Muscle of leg (tissue), 11 donors: ENCODE results near the gene LMBR1L. TPM values are rescaled to one million over a fixed set of nuclear protein-coding genes. Genes with fewer than 3 reads are reported as not detected.

Experiments used
- DNase-seq: peaks from one replicate; pipeline ENCODE4 v3.0.0; 2013
- H3K27ac ChIP-seq: one replicate; pipeline ENCODE4 v1.5.1; 2013; ENCODE audit warnings: mild to moderate bottlenecking, low read length, control low read depth
- H3K27me3 ChIP-seq: one replicate; pipeline ENCODE4 v1.6.1; 2013; ENCODE audit warnings: low read length; ENCODE audit not compliant: control insufficient read depth, insufficient read depth
- H3K36me3 ChIP-seq: one replicate; pipeline ENCODE4 v1.6.1; 2013; ENCODE audit warnings: low read length; ENCODE audit not compliant: control insufficient read depth, insufficient read depth
- H3K4me1 ChIP-seq: one replicate; pipeline ENCODE4 v1.6.1; 2013; ENCODE audit warnings: low read length; ENCODE audit not compliant: control insufficient read depth, insufficient read depth
- H3K4me3 ChIP-seq: one replicate; pipeline ENCODE4 v1.5.1; 2013; ENCODE audit warnings: low read length, control low read depth
- H3K9me3 ChIP-seq: replicated peaks from 2 replicates; pipeline ENCODE4 v1.6.1; 2013; ENCODE audit warnings: low read depth, low read length; ENCODE audit not compliant: control insufficient read depth
- WGBS: methylation state at CpG from one replicate; pipeline ENCODE4 v1.1.5; 2013; ENCODE audit warnings: missing lambda C conversion rate; ENCODE audit not compliant: insufficient coverage; 5-methylcytosine and 5-hydroxymethylcytosine counted together
- polyA plus RNA-seq, 8 donors: library from polyadenylated mRNA; unstranded; fragments of 120-200 nt; gene quantifications; one replicate each; pipeline versions ENCODE4 v1.2.1 to v1.2.3, GENCODE V29; 2013; ENCODE audit warnings: inconsistent platforms in 1 of 8, low replicate concordance in 1 of 8; ENCODE audit not compliant: insufficient read length in 8 of 8, insufficient read depth in 1 of 8
- total RNA-seq: library from RNA; stranded (reverse); fragments of 120-200 nt; gene quantifications from one replicate; pipeline ENCODE4 v1.2.4, GENCODE V29; 2013

Gene LMBR1L
- total and polyA plus RNA-seq, 9 donors, result 30.2 to 53.1 (median 39.3) TPM

DNA sequence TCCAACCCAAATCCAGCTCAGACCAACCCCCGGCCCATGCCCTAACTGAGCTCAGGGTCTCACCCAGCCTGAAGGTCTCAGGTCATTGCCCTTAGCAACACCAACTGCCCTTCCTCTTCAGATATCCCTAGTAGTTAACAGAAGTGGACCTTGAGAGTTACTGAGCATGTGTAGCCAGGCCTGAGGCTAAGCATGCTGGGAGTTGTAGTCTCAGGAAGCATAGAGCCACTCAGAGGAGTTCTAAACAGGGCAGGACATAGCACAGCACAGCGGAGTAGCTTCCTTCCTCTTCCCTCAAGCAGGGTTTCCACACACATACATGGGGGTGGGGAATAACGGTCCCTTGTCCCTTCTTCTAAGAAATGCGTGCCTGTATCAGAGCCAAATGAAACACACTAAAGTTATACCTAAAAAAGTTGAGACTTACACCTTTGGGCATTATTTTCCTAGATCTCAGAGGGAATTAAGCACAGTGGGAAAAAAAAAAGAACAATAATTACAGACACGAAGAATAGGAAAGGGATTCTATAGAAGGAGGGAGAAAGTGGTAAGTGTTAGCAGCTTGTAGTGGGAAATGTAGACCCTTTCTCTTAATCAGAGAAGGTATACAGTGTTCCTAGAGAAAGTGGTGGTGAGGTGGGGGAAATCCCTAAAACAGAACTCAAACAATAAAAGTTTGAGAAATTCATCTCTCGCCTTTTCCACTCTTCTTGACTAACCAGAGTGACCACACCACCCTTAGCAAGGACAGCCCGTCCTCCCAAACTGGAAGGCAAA is 54.5 kb downstream of the LMBR1L start:
- H3K9me3 ChIP-seq, result no peaks in the 10 kb centered on the region
- DNase-seq, result peak; percentile 89
- no peaks in the 10 kb centered on the region for H3K27me3 ChIP-seq
- whole genome bisulfite sequencing, result no CpG with 5 or more reads among the region's 7 CpGs
- H3K4me1 ChIP-seq, result peaks cover 36% of the 10 kb centered on the region
- H3K27ac ChIP-seq, result peak overlapping the region; percentile 51
- peaks cover 55% of the 10 kb centered on the region for H3K36me3 ChIP-seq
- H3K4me3 ChIP-seq, result no peak overlapping the region

- no peaks in the 10 kb centered on the region for H3K27me3 ChIP-seq
- DNase-seq, result no peak
- peaks cover 34% of the 10 kb centered on the region for H3K4me1 ChIP-seq
- H3K27ac ChIP-seq, result no peak overlapping the region
- 96% methylated on average over 3 of the region's 4 CpGs for WGBS
- no peaks in the 10 kb centered on the region for H3K9me3 ChIP-seq
- H3K36me3 ChIP-seq, result peaks cover 66% of the 10 kb centered on the region
- no peak overlapping the region for H3K4me3 ChIP-seq
Observed at GRCh38 chr12:49055092-49055491, 55.6 kb downstream of the LMBR1L start.

- Histone ChIP-seq H3K9me3 (no peaks in the 10 kb centered on the region), H3K4me3 (no peak overlapping the region), H3K36me3 (peaks cover 71% of the 10 kb centered on the region), H3K4me1 (peaks cover 34% of the 10 kb centered on the region), H3K27me3 (no peaks in the 10 kb centered on the region), H3K27ac (no peak overlapping the region)
- DNase-seq, result no peak
- 95% methylated on average over 7 of the region's 10 CpGs for WGBS
Observed at GRCh38 chr12:49054524-49054923, 56.1 kb downstream of the LMBR1L start.

DNA sequence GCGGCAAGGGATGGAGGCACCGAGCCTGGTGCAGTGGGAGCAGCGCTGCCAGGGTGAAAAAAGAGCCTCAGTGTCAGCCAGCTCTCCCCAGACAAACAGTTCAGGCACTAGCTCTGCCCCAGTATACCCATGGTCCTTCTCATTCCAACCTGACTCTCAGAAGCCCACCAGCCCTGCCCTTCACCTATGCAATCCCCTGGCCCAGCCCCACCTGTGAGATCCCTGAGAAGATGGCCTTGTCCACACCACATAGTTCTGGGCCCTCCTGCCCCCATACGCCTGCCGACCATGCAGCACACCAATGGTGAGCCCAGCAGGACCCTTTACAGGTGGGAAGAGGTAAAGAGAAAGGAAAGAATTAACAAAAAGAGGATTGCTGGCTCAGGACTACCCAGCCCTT is 56.6 kb downstream of the LMBR1L start:
- peaks cover 34% of the 10 kb centered on the region for H3K4me1 ChIP-seq
- WGBS, result 95% methylated on average over 3 of the region's 5 CpGs
- no peaks in the 10 kb centered on the region for H3K9me3 ChIP-seq
- no peak for DNase-seq
- H3K27me3 ChIP-seq, result no peaks in the 10 kb centered on the region
- H3K4me3 ChIP-seq, result no peak overlapping the region
- peaks cover 76% of the 10 kb centered on the region for H3K36me3 ChIP-seq
- no peak overlapping the region for H3K27ac ChIP-seq

- Histone ChIP-seq H3K9me3 (no peaks in the 10 kb centered on the region), H3K36me3 (peaks cover 88% of the 10 kb centered on the region), H3K27me3 (no peaks in the 10 kb centered on the region), H3K27ac (no peak overlapping the region), H3K4me1 (peaks cover 21% of the 10 kb centered on the region), H3K4me3 (no peak overlapping the region)
- DNase-seq, result no peak
- 83% methylated on average over 12 of the region's 16 CpGs for WGBS
Observed at GRCh38 chr12:49052451-49053208, 58.0 kb downstream of the LMBR1L start.

DNA sequence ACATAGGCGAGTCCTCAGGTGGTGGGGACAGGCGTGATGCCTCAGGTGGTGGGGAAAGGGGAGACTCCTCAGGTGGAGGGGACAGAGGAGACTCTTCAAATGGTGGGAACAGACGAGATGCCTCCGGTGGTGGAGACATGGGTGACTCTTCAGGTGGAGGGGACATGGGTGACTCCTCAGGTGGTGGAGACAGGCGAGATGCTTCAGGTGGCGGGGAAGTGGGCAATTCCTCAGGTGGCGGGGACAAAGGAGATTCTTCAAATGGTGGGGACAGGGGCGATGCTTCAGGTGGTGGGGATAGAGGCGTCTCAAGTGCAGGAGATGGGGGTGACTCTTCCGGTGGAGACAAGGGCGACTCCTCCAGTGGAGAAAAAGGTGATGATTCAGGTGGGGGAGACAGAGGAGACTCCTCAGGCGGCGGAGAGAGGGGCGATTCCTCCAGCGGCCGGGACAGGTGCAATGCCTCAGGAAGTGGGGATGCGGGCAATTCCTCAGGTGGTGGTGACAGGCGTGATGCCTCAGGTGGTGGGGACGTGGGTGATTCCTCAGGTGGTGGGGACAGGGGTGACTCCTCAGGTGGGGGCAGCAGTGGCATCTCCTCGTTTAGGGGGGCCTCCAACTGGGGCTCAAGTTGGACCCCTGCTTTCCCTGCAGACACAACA is 58.7 kb downstream of the LMBR1L start:
- no peaks in the 10 kb centered on the region for H3K9me3 ChIP-seq
- H3K27me3 ChIP-seq, result no peaks in the 10 kb centered on the region
- H3K36me3 ChIP-seq, result peaks cover 92% of the 10 kb centered on the region
- H3K4me3 ChIP-seq, result no peak overlapping the region
- no peak for DNase-seq
- 94% methylated on average over 17 of the region's 20 CpGs for WGBS
- H3K27ac ChIP-seq, result no peak overlapping the region
- peaks cover 14% of the 10 kb centered on the region for H3K4me1 ChIP-seq

GRCh38 chr12:49051373-49051764 is 59.3 kb downstream of the LMBR1L start:
- DNase-seq, result no peak
- H3K27me3 ChIP-seq, result no peaks in the 10 kb centered on the region
- H3K4me3 ChIP-seq, result no peak overlapping the region
- H3K36me3 ChIP-seq, result peaks cover 97% of the 10 kb centered on the region
- H3K9me3 ChIP-seq, result no peaks in the 10 kb centered on the region
- no peak overlapping the region for H3K27ac ChIP-seq
- peaks cover 9% of the 10 kb centered on the region for H3K4me1 ChIP-seq
- WGBS, result 94% methylated on average over 18 of the region's 18 CpGs

- Histone ChIP-seq H3K36me3 (peaks cover 100% of the 10 kb centered on the region), H3K27ac (no peak overlapping the region), H3K4me1 (peaks cover 4% of the 10 kb centered on the region), H3K27me3 (no peaks in the 10 kb centered on the region), H3K9me3 (no peaks in the 10 kb centered on the region), H3K4me3 (no peak overlapping the region)
- no peak for DNase-seq
- 98% methylated on average over 13 of the region's 13 CpGs for WGBS
Observed at GRCh38 chr12:49050507-49051372, 59.9 kb downstream of the LMBR1L start.

- 80% methylated on average over 14 of the region's 20 CpGs for WGBS
- Histone ChIP-seq H3K27ac (no peak overlapping the region), H3K4me3 (no peak overlapping the region), H3K36me3 (peaks cover 100% of the 10 kb centered on the region), H3K27me3 (no peaks in the 10 kb centered on the region), H3K9me3 (no peaks in the 10 kb centered on the region), H3K4me1 (no peaks in the 10 kb centered on the region)
- DNase-seq, result no peak
Observed at GRCh38 chr12:49049566-49050224, 61.0 kb downstream of the LMBR1L start.
